A549 (cell line): ENCODE data around the gene CFAP298. TPM values are rescaled to one million over a fixed set of nuclear protein-coding genes. Genes with fewer than 3 reads are reported as not detected.
A peak's percentile ranks its signal among the peaks of the same experiment; 100 is the strongest.
"Not testable (repeated sequence)": the region's sequence is repeated elsewhere in the genome, so short reads cannot be mapped to it uniquely, and the experiment has no call there.

Experiments
- ATAC-seq, 2 experiments: fragments of 200-7000 bp in 1 of 2; fragments of >200 bp in 1 of 2; cut with Nextera tagmentation in 1 of 2; cut with Tn5 transposase in 1 of 2; 3 replicates each; pipeline versions ENCODE4 v1.8.0 to v1.9.1; 2018 to 2020; ENCODE audit warnings: mild to moderate bottlenecking in 1 of 2, moderate library complexity in 1 of 2
- CTCF ChIA-PET: fragments of 300-600 bp; sonication (Branson Sonifier 250); formaldehyde crosslinking; extraction: SDS; loops from one replicate; lab custom pipeline; 2021; ENCODE audit warnings: antibody characterized with exemption, inconsistent platforms; lab: Yijun Ruan, JAX
- POLR2A ChIA-PET: fragments of 350-600 bp; formaldehyde crosslinking; extraction: SDS; loops from one replicate; lab custom pipeline; 2021; ENCODE audit warnings: antibody characterized with exemption, inconsistent platforms; lab: Yijun Ruan, JAX
- DNase-seq, 2 experiments: peaks; one replicate each; pipeline versions ENCODE4 v3.0.0 to v3.0.0-alpha.2; 2011 to 2016; ENCODE audit warnings: low read depth in 1 of 2, low spot score in 1 of 2
- FAIRE-seq: peaks from 2 replicates; lab custom pipeline; 2011; peaks lifted over from hg19 to GRCh38; lab: Jason Lieb, UNC
- H3K27ac ChIP-seq, 2 experiments: fragments of >200 bp; sonication (Bioruptor Twin); formaldehyde crosslinking; 3 replicates each; pipeline ENCODE4 v1.5.1; 2016 to 2017
- H3K4me1 ChIP-seq: fragments of >200 bp; sonication (Bioruptor Twin); formaldehyde crosslinking; 3 replicates; pipeline ENCODE4 v1.6.1; 2016
- H3K4me2 ChIP-seq: fragments of >200 bp; sonication (Bioruptor Twin); formaldehyde crosslinking; 3 replicates; pipeline ENCODE4 v1.6.1; 2016
- H3K4me3 ChIP-seq: fragments of >200 bp; sonication (Bioruptor Twin); formaldehyde crosslinking; 3 replicates; pipeline ENCODE4 v1.5.1; 2016
- H3K9me3 ChIP-seq: fragments of >200 bp; sonication (Bioruptor Twin); formaldehyde crosslinking; 3 replicates; pipeline ENCODE4 v1.6.1; 2016
- CBX2 ChIP-seq: fragments of 200-600 bp; sonication (generic); IDR thresholded peaks from 2 replicates; pipeline ENCODE4 v1.6.1; 2016; ENCODE audit warnings: low read depth, mild to moderate bottlenecking, borderline replicate concordance
- CHD4 ChIP-seq: fragments of 200-600 bp; sonication (generic); IDR thresholded peaks from 2 replicates; pipeline ENCODE4 v1.6.1; 2016; ENCODE audit warnings: antibody characterized with exemption, mild to moderate bottlenecking, borderline replicate concordance
- EHF ChIP-seq: fragments of 250-450 bp; sonication (Bioruptor Pico); IDR thresholded peaks from 2 replicates; pipeline ENCODE4 v1.5.0; 2020; ENCODE audit warnings: mild to moderate bottlenecking
- ELK1 ChIP-seq: fragments of 150-350 bp; IDR thresholded peaks from 2 replicates; pipeline ENCODE4 v1.6.1; 2014; ENCODE audit warnings: low read depth, mild to moderate bottlenecking, low read length
- ESRRA ChIP-seq: fragments of 150-350 bp; IDR thresholded peaks from 2 replicates; pipeline ENCODE4 v1.6.1; 2014; ENCODE audit warnings: mild to moderate bottlenecking, low read length, borderline replicate concordance
- FOXS1 ChIP-seq: fragments of 250-450 bp; sonication (Bioruptor Pico); IDR thresholded peaks from 2 replicates; pipeline ENCODE4 v1.5.0; 2020; ENCODE audit warnings: mild to moderate bottlenecking, moderate library complexity
- HES2 ChIP-seq: fragments of >200 bp; sonication (Bioruptor Twin); formaldehyde crosslinking; IDR thresholded peaks from 2 replicates; pipeline ENCODE4 v1.6.1; 2016
- HMGXB4 ChIP-seq: fragments of 250-450 bp; sonication (Bioruptor Pico); IDR thresholded peaks from 2 replicates; pipeline ENCODE4 v1.5.0; 2021; ENCODE audit warnings: mild to moderate bottlenecking, moderate library complexity, borderline replicate concordance
- HOXA7 ChIP-seq: fragments of 250-450 bp; sonication (Bioruptor Pico); IDR thresholded peaks from 2 replicates; pipeline ENCODE4 v1.5.0; 2020; ENCODE audit warnings: mild to moderate bottlenecking, moderate library complexity
- HOXB5 ChIP-seq: fragments of 250-450 bp; sonication (Bioruptor Pico); IDR thresholded peaks from 2 replicates; pipeline ENCODE4 v1.5.0; 2020; ENCODE audit warnings: mild to moderate bottlenecking, moderate library complexity
- JUN ChIP-seq, 2 experiments: fragments of >200 bp; sonication (Bioruptor Twin); formaldehyde crosslinking; IDR thresholded peaks; 2 replicates in 1 of 2; 3 replicates in 1 of 2; pipeline ENCODE4 v1.6.1; 2016 to 2017
- JUNB ChIP-seq: fragments of >200 bp; sonication (Bioruptor Twin); formaldehyde crosslinking; IDR thresholded peaks from 2 replicates; pipeline ENCODE4 v1.6.1; 2016
- KDM1A ChIP-seq: fragments of 200-600 bp; sonication (generic); IDR thresholded peaks from 2 replicates; pipeline ENCODE4 v1.6.1; 2016; ENCODE audit warnings: low read depth, mild to moderate bottlenecking
- KDM5A ChIP-seq: fragments of 200-600 bp; sonication (generic); IDR thresholded peaks from 2 replicates; pipeline ENCODE4 v1.6.1; 2016; ENCODE audit warnings: antibody characterized with exemption, mild to moderate bottlenecking
- MAFK ChIP-seq: fragments of 450-650 bp; IDR thresholded peaks from 2 replicates; pipeline ENCODE4 v1.6.1; 2014; ENCODE audit not compliant: partially characterized antibody
- MYC ChIP-seq: IDR thresholded peaks from 2 replicates; pipeline ENCODE4 v1.6.1; 2012; ENCODE audit warnings: mild to moderate bottlenecking, inconsistent platforms, low read length, improper control_type of control experiment, borderline replicate concordance
- NPAS2 ChIP-seq: fragments of 250-450 bp; sonication (Bioruptor Pico); IDR thresholded peaks from 2 replicates; pipeline ENCODE4 v1.8.0; 2022; ENCODE audit warnings: mild to moderate bottlenecking, moderate library complexity, borderline replicate concordance
- PHF8 ChIP-seq: fragments of 200-600 bp; sonication (generic); IDR thresholded peaks from 2 replicates; pipeline ENCODE4 v1.6.1; 2016; ENCODE audit warnings: low read depth, mild to moderate bottlenecking, antibody characterized with exemption, moderate library complexity, borderline replicate concordance
- POLR2A ChIP-seq: IDR thresholded peaks from 2 replicates; pipeline ENCODE4 v1.6.1; 2012; ENCODE audit warnings: mild to moderate bottlenecking, low read length
- RAD21 ChIP-seq, 2 experiments: fragments of >200 bp in 1 of 2; sonication (Bioruptor Twin) in 1 of 2; formaldehyde crosslinking in 1 of 2; IDR thresholded peaks in 1 of 2; conservative IDR thresholded peaks in 1 of 2; 2 replicates in 1 of 2; 3 replicates in 1 of 2; pipeline ENCODE4 v1.6.1; 2012 to 2018; ENCODE audit warnings: inconsistent platforms in 1 of 2
- RARB ChIP-seq: fragments of 250-450 bp; sonication (Bioruptor Pico); IDR thresholded peaks from 2 replicates; pipeline ENCODE4 v1.8.0; 2021; ENCODE audit warnings: mild to moderate bottlenecking, moderate library complexity
- RCOR1 ChIP-seq: fragments of 150-350 bp; IDR thresholded peaks from 2 replicates; pipeline ENCODE4 v1.6.1; 2014; ENCODE audit warnings: antibody characterized with exemption, low read length, low read depth
- RNF2 ChIP-seq: fragments of 200-600 bp; sonication (generic); IDR thresholded peaks from 2 replicates; pipeline ENCODE4 v1.6.1; 2016; ENCODE audit warnings: low read depth, mild to moderate bottlenecking, antibody characterized with exemption, moderate library complexity, borderline replicate concordance
- SMC3 ChIP-seq: fragments of >200 bp; sonication (Bioruptor Twin); formaldehyde crosslinking; IDR thresholded peaks from 3 replicates; pipeline ENCODE4 v1.6.1; 2018; ENCODE audit warnings: inconsistent platforms
- ZC3H11A ChIP-seq: fragments of 450-650 bp; IDR thresholded peaks from 2 replicates; pipeline ENCODE4 v1.6.1; 2014; ENCODE audit warnings: antibody characterized with exemption, mild to moderate bottlenecking
- WGBS: methylation state at CpG from one replicate; pipeline ENCODE4 v1.1.6; 2017; ENCODE audit errors: missing lambda C conversion rate; 5-methylcytosine and 5-hydroxymethylcytosine counted together
- polyA plus RNA-seq, 4 experiments: library from polyadenylated mRNA; depleted of rRNA in 3 of 4; stranded (reverse); fragments of >200 nt; fragmentation: RNase III in 1 of 4; extraction: RNeasy Plus Mini Kit Qiagen cat#74134 plus additional on column Dnase treatment in 1 of 4; gene quantifications; 2 replicates in 3 of 4; 3 replicates in 1 of 4; pipeline ENCODE4 v1.2.3, GENCODE V29; 2011 to 2017
- TF ChIP-seq, protein P1 (sequence below): fragments of 450-650 bp; IDR thresholded peaks from 2 replicates; pipeline ENCODE4 v1.6.1; 2014; ENCODE audit warnings: antibody characterized with exemption
- TF ChIP-seq, protein P2 (sequence below): IDR thresholded peaks from 2 replicates; pipeline ENCODE4 v1.6.1; 2012; ENCODE audit warnings: low read depth, borderline replicate concordance

CFAP298 gene
- polyA plus RNA-seq, 2 of the 4 experiments (the other 2 are of a cell fraction), result 35.6 to 42.3 TPM

- 89% methylated on average over 3 of the region's 3 CpGs for WGBS
- no peak for FAIRE-seq
- TF ChIP-seq EHF (CRISPR knock-in tag) (no peak), RNF2 (no peak), JUN (IDR thresholded peaks at IDR 0.05) (no peak), KDM5A (no peak), HMGXB4 (CRISPR knock-in tag) (no peak), HES2 (no peak), POLR2A (no peak), HOXA7 (CRISPR knock-in tag) (no peak), FOXS1 (CRISPR knock-in tag) (no peak), MAFK (no peak), CBX2 (no peak), KDM1A (no peak), PHF8 (no peak), HOXB5 (no peak), RCOR1 (no peak), SMC3 (no peak), ZC3H11A (no peak), ELK1 (no peak), RARB (CRISPR knock-in tag) (no peak), ESRRA (no peak)
- no peak for DNase-seq
- Histone ChIP-seq H3K4me3 (no peak overlapping the region), H3K4me1 (no peaks in the 10 kb centered on the region), H3K4me2 (no peak overlapping the region), H3K9me3 (no peaks in the 10 kb centered on the region), H3K27ac (no peak overlapping the region)
- POLR2A ChIA-PET, result no interaction called here
- ATAC-seq, result no peak
- CTCF ChIA-PET, result interaction anchor here (1.1 to 1.9 kb wide), 2 partner anchors 14 to 26 kb away, joined by 3 to 6 read pairs; no protein-coding TSS in a partner anchor
These were observed 14.5 kb upstream of the CFAP298 start for GRCh38 chr21:32626621-32627196.

DNA sequence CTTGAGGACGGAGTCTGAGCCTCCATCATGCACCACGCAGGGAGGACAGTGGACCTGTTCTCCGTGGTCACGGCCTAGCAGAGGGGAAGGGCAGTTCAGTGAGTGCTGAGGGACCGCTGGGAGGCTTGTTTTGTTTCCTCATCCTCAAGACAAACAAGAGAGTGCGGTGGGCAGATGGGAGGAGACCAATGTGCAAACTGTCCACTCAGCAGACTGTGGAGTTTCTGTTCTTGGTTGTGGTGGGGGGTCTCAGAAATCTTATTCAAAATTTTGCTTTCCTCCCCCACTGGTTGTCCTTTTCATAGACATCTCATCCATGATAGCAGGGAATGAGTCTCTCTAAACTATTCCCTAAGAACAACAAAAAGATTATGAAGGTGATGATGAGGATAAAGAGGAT is 6.0 kb upstream of the CFAP298 start:
- H3K9me3 ChIP-seq, H3K4me2 ChIP-seq, H3K4me3 ChIP-seq, H3K4me1 ChIP-seq, H3K27ac ChIP-seq, ATAC-seq, POLR2A ChIA-PET, CTCF ChIA-PET, DNase-seq, FAIRE-seq: not testable (repeated sequence)
- 42% methylated on average over 2 of the region's 6 CpGs for WGBS

DNA sequence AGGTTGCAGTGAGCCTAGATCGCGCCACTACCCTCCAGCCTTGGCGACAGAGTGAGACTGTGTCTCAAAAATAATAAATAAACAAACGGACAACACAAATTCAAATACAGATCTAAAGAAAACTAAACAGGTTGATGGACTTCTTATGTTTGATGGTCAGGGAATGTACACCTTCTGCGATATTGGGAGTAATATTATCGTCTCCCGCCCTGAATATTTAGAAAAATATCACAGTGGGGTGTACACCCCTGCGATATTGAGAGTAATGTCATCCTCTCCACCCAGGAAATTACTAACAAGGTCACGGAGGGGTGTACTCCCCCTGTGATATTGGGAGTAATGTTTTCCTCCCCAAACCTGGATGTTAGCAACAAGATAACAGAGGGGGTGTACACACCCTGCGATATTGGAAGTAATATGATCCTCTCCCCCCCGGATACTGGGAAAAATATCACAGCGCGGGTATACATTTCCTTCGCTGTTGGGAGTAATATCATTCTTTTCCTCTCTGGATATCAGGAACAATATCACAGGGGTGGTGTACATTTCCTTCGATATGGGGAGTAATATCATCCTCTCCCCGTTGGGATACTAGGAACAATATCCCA is 1.4 kb upstream of the CFAP298 start:
- TF ChIP-seq MYC (no peak), NPAS2 (CRISPR knock-in tag) (no peak), CHD4 (no peak), JUNB (no peak), JUN (IDR thresholded peaks at IDR 0.05) (no peak), PHF8 (no peak), RNF2 (no peak), RAD21 (conservative IDR thresholded peaks at IDR 0.05 in 1 of 2, IDR thresholded peaks at IDR 0.05 in 1 of 2) (no peak), SMC3 (no peak)
- TF ChIP-seq, protein P1, sequence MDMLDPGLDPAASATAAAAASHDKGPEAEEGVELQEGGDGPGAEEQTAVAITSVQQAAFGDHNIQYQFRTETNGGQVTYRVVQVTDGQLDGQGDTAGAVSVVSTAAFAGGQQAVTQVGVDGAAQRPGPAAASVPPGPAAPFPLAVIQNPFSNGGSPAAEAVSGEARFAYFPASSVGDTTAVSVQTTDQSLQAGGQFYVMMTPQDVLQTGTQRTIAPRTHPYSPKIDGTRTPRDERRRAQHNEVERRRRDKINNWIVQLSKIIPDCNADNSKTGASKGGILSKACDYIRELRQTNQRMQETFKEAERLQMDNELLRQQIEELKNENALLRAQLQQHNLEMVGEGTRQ, result no peak
- TF ChIP-seq, protein P2, sequence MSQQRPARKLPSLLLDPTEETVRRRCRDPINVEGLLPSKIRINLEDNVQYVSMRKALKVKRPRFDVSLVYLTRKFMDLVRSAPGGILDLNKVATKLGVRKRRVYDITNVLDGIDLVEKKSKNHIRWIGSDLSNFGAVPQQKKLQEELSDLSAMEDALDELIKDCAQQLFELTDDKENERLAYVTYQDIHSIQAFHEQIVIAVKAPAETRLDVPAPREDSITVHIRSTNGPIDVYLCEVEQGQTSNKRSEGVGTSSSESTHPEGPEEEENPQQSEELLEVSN, result no peak
- peak overlapping the region; percentile 89 to 99 for H3K27ac ChIP-seq
- no peak for ATAC-seq
- H3K4me3 ChIP-seq, result peak overlapping the region; percentile 54
- ChIA-PET POLR2A (no interaction called here), CTCF (interaction anchor here (1.2 to 1.4 kb wide), 2 partner anchors 13 kb away, joined by 3 to 7 read pairs; no protein-coding TSS in a partner anchor)
- peak overlapping the region; percentile 82 for H3K4me2 ChIP-seq
- WGBS, result 77% methylated on average over 16 of the region's 16 CpGs
- H3K4me1 ChIP-seq, result 0 out of 3 replicates have a peak, but pooled peaks cover 8% of the 10 kb centered on the region
- no peak for DNase-seq
- no peaks in the 10 kb centered on the region for H3K9me3 ChIP-seq
- FAIRE-seq, result no peak
